PFSK-1 (cell line): ENCODE results near the gene COQ8B.

Source experiments
- FOXP2 ChIP-seq: optimal IDR thresholded peaks from 2 replicates; pipeline ENCODE3; 2011; ENCODE audit warnings: borderline replicate concordance, control low read depth, inconsistent platforms; ENCODE audit not compliant: insufficient read depth; ENCODE audit errors: extremely low read length, extremely low read depth
- POLR2AphosphoS5 ChIP-seq: IDR thresholded peaks from 2 replicates; pipeline ENCODE4 v1.6.1; 2012; ENCODE audit warnings: low read depth, mild to moderate bottlenecking, control low read depth, low read length, moderate library complexity
- SIN3A ChIP-seq: IDR thresholded peaks from 2 replicates; pipeline ENCODE4 v1.6.1; 2012; ENCODE audit warnings: mild to moderate bottlenecking, low read length, moderate library complexity, borderline replicate concordance; ENCODE audit not compliant: insufficient read depth
- TAF1 ChIP-seq: IDR thresholded peaks from 2 replicates; pipeline ENCODE4 v1.6.1; 2012; ENCODE audit warnings: low read length, control low read depth, borderline replicate concordance; ENCODE audit not compliant: insufficient read depth
- TF ChIP-seq, protein P1 (sequence below), 2 experiments: IDR thresholded peaks; 2 replicates each; pipeline versions ENCODE4 v1.6.1 to v1.8.0; 2011 to 2012; ENCODE audit warnings: low read depth in 2 of 2, low read length in 2 of 2, control low read depth in 1 of 2, inconsistent platforms in 1 of 2, mild to moderate bottlenecking in 1 of 2, moderate library complexity in 1 of 2; ENCODE audit not compliant: insufficient read depth in 1 of 2

GRCh38 chr19:40693896-40694295, 22.8 kb downstream of the COQ8B start:
- no peak for TF ChIP-seq POLR2AphosphoS5
- TF ChIP-seq FOXP2: no peak
- TF ChIP-seq, protein P1, sequence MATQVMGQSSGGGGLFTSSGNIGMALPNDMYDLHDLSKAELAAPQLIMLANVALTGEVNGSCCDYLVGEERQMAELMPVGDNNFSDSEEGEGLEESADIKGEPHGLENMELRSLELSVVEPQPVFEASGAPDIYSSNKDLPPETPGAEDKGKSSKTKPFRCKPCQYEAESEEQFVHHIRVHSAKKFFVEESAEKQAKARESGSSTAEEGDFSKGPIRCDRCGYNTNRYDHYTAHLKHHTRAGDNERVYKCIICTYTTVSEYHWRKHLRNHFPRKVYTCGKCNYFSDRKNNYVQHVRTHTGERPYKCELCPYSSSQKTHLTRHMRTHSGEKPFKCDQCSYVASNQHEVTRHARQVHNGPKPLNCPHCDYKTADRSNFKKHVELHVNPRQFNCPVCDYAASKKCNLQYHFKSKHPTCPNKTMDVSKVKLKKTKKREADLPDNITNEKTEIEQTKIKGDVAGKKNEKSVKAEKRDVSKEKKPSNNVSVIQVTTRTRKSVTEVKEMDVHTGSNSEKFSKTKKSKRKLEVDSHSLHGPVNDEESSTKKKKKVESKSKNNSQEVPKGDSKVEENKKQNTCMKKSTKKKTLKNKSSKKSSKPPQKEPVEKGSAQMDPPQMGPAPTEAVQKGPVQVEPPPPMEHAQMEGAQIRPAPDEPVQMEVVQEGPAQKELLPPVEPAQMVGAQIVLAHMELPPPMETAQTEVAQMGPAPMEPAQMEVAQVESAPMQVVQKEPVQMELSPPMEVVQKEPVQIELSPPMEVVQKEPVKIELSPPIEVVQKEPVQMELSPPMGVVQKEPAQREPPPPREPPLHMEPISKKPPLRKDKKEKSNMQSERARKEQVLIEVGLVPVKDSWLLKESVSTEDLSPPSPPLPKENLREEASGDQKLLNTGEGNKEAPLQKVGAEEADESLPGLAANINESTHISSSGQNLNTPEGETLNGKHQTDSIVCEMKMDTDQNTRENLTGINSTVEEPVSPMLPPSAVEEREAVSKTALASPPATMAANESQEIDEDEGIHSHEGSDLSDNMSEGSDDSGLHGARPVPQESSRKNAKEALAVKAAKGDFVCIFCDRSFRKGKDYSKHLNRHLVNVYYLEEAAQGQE (IDR thresholded peaks at IDR 0.05; ENCODE audit: insufficient read depth in 1 of 2, low read depth in 2 of 2, low read length in 2 of 2): no peak
- no peak for TF ChIP-seq TAF1
- TF ChIP-seq SIN3A: no peak
